RKO (cell line): Measurements from ENCODE around the gene RRAD.
"Not testable (repeated sequence)": the region's sequence is repeated elsewhere in the genome, so short reads cannot be mapped to it uniquely, and the experiment has no call there.

ENCODE experiments used
- DNase-seq: peaks from one replicate; pipeline ENCODE4 v3.0.0-alpha.2; 2016; ENCODE audit warnings: low spot score

RRAD gene

GRCh38 chr16:66900721-66901441 lies 24.5 kb downstream of the RRAD start:
- no peak for DNase-seq

GRCh38 chr16:66899945-66900710 lies 25.2 kb downstream of the RRAD start:
- peak; percentile 59 for DNase-seq

GRCh38 chr16:66899310-66899944 lies 25.9 kb downstream of the RRAD start:
- no peak for DNase-seq

GRCh38 chr16:66898933-66899309 lies 26.4 kb downstream of the RRAD start:
- no peak for DNase-seq

GRCh38 chr16:66898207-66898606 lies 27.1 kb downstream of the RRAD start:
- no peak for DNase-seq

GRCh38 chr16:66896682-66897081 lies 28.7 kb downstream of the RRAD start:
- not testable (repeated sequence) for DNase-seq

- no peak for DNase-seq
Measured at GRCh38 chr16:66895999-66896398, 29.3 kb downstream of the RRAD start.

- no peak for DNase-seq
Measured at GRCh38 chr16:66895689-66895979, 29.7 kb downstream of the RRAD start.

- peak; percentile 70 for DNase-seq
Measured at GRCh38 chr16:66894948-66895688, 30.2 kb downstream of the RRAD start.

GRCh38 chr16:66894055-66894454 lies 31.3 kb downstream of the RRAD start:
- DNase-seq = no peak

- DNase-seq = no peak
Measured at GRCh38 chr16:66891797-66892196, 33.5 kb downstream of the RRAD start.

- no peak for DNase-seq
Measured at GRCh38 chr16:66891360-66891759, 34.0 kb downstream of the RRAD start.

GRCh38 chr16:66890799-66891198 lies 34.5 kb downstream of the RRAD start:
- DNase-seq = no peak

GRCh38 chr16:66889622-66890021 lies 35.7 kb downstream of the RRAD start:
- DNase-seq = no peak

GRCh38 chr16:66888647-66889615 lies 36.4 kb downstream of the RRAD start:
- DNase-seq = no peak

- DNase-seq = no peak
Measured at GRCh38 chr16:66886914-66887313, 38.4 kb downstream of the RRAD start.

GRCh38 chr16:66886321-66886720 lies 39.0 kb downstream of the RRAD start:
- DNase-seq = no peak

- no peak for DNase-seq
Measured at GRCh38 chr16:66885491-66885890, 39.8 kb downstream of the RRAD start.

- DNase-seq = no peak
Measured at GRCh38 chr16:66882702-66883101, 42.6 kb downstream of the RRAD start.

GRCh38 chr16:66881964-66882508 lies 43.3 kb downstream of the RRAD start:
- no peak for DNase-seq

GRCh38 chr16:66881560-66881959 lies 43.8 kb downstream of the RRAD start:
- DNase-seq = peak; percentile 36
